ENCODE results near the gene NDC1.
A peak's percentile ranks its signal among the peaks of the same experiment; 100 is the strongest.

NDC1 gene

GRCh38 chr1:53728702-53729455, 109.2 kb downstream of the NDC1 start:
- DNase-seq = no peak
- no peak for TF ChIP-seq GATA1 (IDR thresholded peaks at IDR 0.05; ENCODE audit: low read depth, low read length)
- no peak for TF ChIP-seq POLR2A (IDR thresholded peaks at IDR 0.05; ENCODE audit: low read length)

- DNase-seq = no peak
- no peak for TF ChIP-seq POLR2A (IDR thresholded peaks at IDR 0.05; ENCODE audit: low read length)
- no peak for TF ChIP-seq GATA1 (IDR thresholded peaks at IDR 0.05; ENCODE audit: low read depth, low read length)
These were observed 109.9 kb downstream of the NDC1 start for GRCh38 chr1:53728196-53728595.

DNA sequence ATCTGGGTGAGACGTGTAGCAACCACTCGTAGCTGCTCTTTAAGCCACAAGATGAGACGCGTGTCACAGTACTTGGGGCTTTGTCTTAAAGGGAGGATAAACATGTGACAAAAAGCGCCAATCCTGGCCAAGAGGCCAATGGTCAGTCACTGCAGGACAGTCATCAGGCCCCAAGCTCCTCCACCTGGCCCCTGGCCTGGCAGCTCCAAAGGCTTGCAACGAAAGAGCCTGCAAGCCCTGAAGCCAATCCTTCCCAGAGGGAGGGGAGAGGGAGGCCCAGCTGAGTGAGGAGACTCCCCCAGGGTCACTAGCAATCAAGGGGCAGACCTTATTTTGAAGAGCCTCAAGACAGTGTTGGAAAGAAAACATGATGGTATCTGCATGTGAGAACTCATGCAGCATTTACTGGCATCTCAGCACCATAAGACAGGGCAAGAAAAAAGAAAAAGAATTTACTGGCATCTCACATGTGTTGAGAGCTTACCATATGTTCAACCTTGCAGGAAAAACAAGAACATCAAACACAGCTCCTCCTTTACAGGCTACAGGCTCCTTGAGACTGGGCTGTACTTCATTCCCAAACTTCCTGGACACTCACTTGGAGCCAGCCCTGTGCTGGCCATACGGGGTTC, 110.5 kb downstream of the NDC1 start:
- DNase-seq = no peak
- TF ChIP-seq GATA1 (IDR thresholded peaks at IDR 0.05; ENCODE audit: low read depth, low read length) (no peak), POLR2A (IDR thresholded peaks at IDR 0.05; ENCODE audit: low read length) (no peak)

DNA sequence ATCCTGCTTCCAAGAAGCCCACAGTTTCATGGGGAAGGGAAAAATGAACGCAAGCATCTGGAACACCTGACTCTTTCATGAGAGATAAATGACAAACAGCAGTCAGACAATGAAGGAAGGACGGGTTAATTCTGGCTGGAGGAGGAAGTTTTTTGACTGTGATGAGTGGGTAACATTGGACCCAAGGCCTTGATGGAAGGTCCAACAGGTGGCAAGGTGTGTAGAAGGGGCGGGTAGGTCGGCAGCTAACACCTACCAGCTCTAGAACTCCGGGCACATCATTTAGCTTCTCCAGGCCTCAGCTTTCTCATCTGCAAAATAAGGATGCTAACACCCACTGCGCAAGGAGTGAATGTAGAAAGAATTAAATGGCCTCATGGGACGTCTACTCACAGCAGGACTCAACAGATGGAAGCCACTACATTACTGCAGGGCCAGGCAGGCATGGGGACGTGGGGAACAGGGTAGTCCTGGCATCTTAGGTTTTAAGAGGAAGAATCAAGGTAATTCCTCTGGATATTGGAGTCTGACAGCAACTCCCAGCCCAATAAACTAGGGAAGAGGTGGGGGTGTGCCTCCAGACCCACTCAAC, 112.0 kb downstream of the NDC1 start:
- no peak for TF ChIP-seq GATA1 (IDR thresholded peaks at IDR 0.05; ENCODE audit: low read depth, low read length)
- TF ChIP-seq POLR2A (IDR thresholded peaks at IDR 0.05; ENCODE audit: low read length) = no peak
- DNase-seq = no peak

DNA sequence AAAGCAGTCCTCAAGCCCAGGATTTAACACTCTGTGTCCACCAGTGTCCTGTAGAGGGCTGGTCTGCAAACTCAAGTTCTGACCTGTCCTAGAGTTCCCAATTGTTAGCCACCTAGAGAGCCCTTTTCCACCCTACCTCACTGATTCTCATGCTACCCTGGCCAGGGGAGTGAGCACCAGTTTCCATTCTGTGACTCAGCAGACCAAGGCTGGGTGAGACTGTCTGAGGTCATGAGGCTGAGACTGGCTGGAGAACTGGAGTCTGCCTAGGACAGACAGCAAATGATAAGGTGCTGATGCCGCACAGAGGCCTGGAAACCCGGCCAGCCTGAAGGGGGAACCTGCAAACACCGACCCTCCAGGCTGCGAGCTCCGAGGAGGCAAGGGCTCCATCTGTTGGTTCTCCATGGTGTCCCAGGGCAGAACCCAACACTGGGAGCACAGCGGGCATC, 112.8 kb downstream of the NDC1 start:
- DNase-seq = peak in 1 of 2 experiments; percentile 7
- TF ChIP-seq POLR2A (IDR thresholded peaks at IDR 0.05; ENCODE audit: low read length) = no peak
- TF ChIP-seq GATA1 (IDR thresholded peaks at IDR 0.05; ENCODE audit: low read depth, low read length) = no peak

GRCh38 chr1:53722025-53722424, 116.1 kb downstream of the NDC1 start:
- DNase-seq = no peak
- no peak for TF ChIP-seq POLR2A (IDR thresholded peaks at IDR 0.05; ENCODE audit: low read length)
- TF ChIP-seq GATA1 (IDR thresholded peaks at IDR 0.05; ENCODE audit: low read depth, low read length) = no peak

- no peak for TF ChIP-seq POLR2A (IDR thresholded peaks at IDR 0.05; ENCODE audit: low read length)
- TF ChIP-seq GATA1 (IDR thresholded peaks at IDR 0.05; ENCODE audit: low read depth, low read length) = no peak
These were observed 117.0 kb downstream of the NDC1 start for GRCh38 chr1:53721088-53721487.

DNA sequence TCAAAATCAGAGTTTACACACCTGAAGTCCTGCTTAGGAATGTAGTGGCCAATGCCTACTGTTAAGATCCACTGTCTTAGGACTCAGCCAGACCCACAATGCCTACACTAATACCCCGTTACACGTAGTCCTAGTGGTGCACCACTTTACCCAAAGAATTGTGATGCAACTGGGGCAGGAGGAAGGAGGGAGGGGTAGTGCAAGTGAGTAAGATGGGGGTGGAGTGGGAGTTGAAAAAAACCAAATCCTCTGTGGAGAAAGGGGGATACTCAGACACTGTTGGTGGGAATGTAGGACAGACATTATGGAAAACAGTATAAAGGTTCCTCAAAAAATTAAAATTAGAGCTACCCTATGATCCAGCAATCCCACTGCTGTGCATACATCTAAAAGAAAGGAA, 118.6 kb downstream of the NDC1 start:
- TF ChIP-seq GATA1 (IDR thresholded peaks at IDR 0.05; ENCODE audit: low read depth, low read length) (no peak), POLR2A (IDR thresholded peaks at IDR 0.05; ENCODE audit: low read length) (no peak)
- no peak for DNase-seq

More at GRCh38 chr1:53721088-53721487, 117.0 kb downstream of the NDC1 start:
- DNase-seq = no peak

DNA sequence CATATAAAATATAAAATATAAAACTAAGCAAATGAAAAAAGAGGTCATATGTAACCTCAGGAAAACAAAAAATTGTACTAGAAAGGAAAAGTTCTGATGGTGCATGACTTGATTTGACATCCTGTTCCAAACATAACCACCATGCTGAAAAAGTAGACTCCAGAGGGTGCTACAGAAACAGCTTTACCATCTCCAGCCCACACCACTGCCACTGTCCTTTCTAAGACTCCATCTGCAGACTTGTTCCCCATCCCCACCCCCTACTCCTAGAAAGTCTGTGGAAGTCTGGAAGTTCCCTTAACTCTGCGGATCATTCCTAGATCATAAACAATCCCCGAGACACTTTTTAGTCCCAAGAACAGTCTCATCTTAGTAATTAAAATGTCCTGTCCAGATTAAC, 119.7 kb downstream of the NDC1 start:
- TF ChIP-seq POLR2A (IDR thresholded peaks at IDR 0.05; ENCODE audit: low read length) (no peak), GATA1 (IDR thresholded peaks at IDR 0.05; ENCODE audit: low read depth, low read length) (no peak)
- DNase-seq = no peak

DNA sequence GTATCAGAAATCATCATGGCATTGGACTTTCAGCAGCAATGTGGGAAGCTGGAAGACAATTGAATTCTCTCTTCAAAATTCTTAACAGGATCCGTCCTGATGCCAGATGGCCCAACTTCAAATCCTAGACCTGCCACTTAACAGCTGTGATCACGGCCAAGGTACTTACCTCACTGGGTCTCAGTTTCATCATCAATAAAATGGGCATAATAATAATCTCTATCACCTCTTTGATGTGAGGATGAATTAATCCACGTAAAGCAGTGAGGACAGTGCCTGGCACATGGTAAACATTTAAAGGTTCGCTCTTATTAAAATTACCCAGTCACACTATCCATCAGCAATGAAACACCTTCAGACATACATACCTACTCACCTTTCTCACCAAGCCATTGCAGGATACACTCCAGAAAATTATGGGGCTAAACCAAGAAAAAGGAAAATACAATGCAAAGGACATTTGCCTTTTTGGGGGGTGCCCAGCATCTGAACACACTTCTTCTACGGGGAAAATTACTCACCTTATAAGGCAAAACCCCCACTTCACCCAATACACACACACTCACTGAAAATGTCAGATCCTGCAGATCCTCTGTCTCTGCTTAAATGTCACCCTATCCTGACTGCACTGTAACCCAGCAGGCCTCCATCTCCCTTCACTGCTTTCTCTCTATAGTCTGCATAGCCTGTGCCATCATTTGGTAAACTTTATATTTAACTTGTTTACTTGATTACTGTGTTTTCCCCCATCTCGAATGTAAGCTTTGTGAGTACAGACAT, 120.9 kb downstream of the NDC1 start:
- DNase-seq = no peak
- TF ChIP-seq POLR2A (IDR thresholded peaks at IDR 0.05; ENCODE audit: low read length) = no peak
- TF ChIP-seq GATA1 (IDR thresholded peaks at IDR 0.05; ENCODE audit: low read depth, low read length) = no peak

DNA sequence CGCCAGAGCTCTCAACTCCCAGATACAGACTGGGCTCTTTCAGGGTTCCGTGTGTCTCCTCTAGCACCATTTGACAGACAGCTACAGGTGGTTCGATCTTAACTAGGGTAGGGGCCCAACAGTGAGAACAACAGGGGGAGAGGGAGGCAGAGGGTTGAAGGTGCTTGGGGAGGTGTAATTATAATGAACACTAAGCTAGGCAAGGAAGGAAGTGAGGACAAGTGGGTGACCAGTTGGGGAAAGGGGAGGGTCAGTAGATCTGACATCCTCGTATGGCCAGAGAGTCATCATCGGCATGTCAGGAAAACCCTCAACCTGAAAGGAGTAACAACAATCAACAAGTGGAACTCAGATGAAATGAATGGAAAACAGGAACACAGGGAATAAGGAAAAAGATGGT, 121.9 kb downstream of the NDC1 start:
- TF ChIP-seq GATA1 (IDR thresholded peaks at IDR 0.05; ENCODE audit: low read depth, low read length) (no peak), POLR2A (IDR thresholded peaks at IDR 0.05; ENCODE audit: low read length) (no peak)

GRCh38 chr1:53715478-53715877, 122.6 kb downstream of the NDC1 start:
- DNase-seq = peak; percentile 24 to 37
- TF ChIP-seq POLR2A (IDR thresholded peaks at IDR 0.05; ENCODE audit: low read length) (no peak), GATA1 (IDR thresholded peaks at IDR 0.05; ENCODE audit: low read depth, low read length) (no peak)

More for the DNA sequence above, 121.9 kb downstream of the NDC1 start:
- DNase-seq = no peak
